NAMALWA (cell line): Measurements from ENCODE around the gene MYO3B.
"Not testable (repeated sequence)": the region's sequence is repeated elsewhere in the genome, so short reads cannot be mapped to it uniquely, and the experiment has no call there.

ENCODE experiments used
- DNase-seq: peaks from one replicate; pipeline ENCODE4 v3.0.0-alpha.2; 2015; ENCODE audit warnings: low spot score

The MYO3B gene

GRCh38 chr2:170432823-170433222 lies 254.9 kb downstream of the MYO3B start:
- no peak for DNase-seq

DNA sequence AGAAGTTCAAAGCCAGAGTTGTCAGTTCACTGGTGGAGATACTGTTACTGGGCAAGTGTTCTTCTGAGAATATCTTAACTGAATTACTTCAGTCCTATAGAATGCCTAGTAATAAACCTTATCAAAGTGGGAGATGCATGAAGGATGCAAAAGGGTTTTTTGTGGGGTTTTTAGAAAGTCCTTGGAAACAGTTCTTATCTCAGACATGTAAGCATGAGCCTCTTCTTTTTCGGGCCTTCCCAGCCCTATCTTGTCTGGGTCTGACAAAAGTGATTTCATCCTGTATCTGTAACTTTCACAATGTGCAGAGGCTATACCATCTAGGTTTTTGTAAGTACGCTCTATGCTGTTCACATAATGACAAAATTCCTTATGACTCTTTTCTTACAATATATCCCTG lies 255.5 kb downstream of the MYO3B start:
- DNase-seq = no peak

GRCh38 chr2:170434396-170434795 lies 256.4 kb downstream of the MYO3B start:
- not testable (repeated sequence) for DNase-seq

- no peak for DNase-seq
These were observed 257.1 kb downstream of the MYO3B start for GRCh38 chr2:170434900-170435621.

- DNase-seq = no peak
These were observed 258.4 kb downstream of the MYO3B start for GRCh38 chr2:170436077-170436943.

- DNase-seq = no peak
These were observed 268.1 kb downstream of the MYO3B start for GRCh38 chr2:170446078-170446477.

GRCh38 chr2:170449034-170449433 lies 271.1 kb downstream of the MYO3B start:
- no peak for DNase-seq

GRCh38 chr2:170454471-170455372 lies 276.8 kb downstream of the MYO3B start:
- DNase-seq = no peak

GRCh38 chr2:170455617-170456426 lies 277.9 kb downstream of the MYO3B start:
- DNase-seq = no peak

- no peak for DNase-seq
These were observed 279.0 kb downstream of the MYO3B start for GRCh38 chr2:170456914-170457313.

- no peak for DNase-seq
These were observed 279.8 kb downstream of the MYO3B start for GRCh38 chr2:170457742-170458141.

- DNase-seq = no peak
These were observed 283.9 kb downstream of the MYO3B start for GRCh38 chr2:170461889-170462288.

- no peak for DNase-seq
These were observed 284.7 kb downstream of the MYO3B start for GRCh38 chr2:170462433-170463205.

- no peak for DNase-seq
These were observed 285.2 kb downstream of the MYO3B start for GRCh38 chr2:170463206-170463537.

DNA sequence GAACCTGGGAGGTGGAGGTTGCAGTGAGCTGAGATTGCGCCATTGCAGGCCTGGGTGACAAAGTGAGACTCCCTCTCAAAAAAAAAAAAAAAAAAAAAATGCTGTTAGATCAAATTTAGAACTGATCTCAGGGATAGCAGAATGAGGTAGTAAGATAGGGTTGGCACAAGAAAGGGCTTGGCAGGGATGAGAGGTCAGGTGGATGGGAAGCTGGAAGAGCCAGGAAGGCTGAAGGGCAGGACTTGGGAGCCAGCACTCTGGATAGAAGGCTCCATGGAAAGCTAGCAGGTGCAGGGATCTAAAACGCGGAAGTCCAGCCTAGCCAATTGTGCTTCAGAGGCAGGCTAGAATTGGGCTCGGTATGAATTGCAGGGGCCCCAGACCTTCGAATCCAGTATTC lies 286.3 kb downstream of the MYO3B start:
- DNase-seq = no peak

DNA sequence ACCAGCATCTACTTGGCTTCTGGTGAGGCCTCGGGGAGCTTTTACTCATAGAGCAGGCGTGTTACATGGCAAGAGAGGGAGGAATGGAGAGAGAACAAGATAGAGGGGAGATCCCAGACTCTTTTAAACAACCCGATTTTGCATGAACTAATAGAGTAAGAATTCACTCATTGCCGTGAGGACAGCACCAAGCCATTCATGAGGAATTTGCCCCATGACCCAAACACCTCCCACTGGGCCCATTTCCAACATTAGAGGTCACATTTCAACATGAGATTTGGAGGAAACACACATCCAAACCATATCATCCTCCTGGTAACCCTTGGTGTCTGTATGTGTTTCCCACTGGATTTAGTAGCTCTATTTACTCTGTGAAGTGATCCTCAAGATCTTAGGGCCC lies 287.3 kb downstream of the MYO3B start:
- DNase-seq = no peak

GRCh38 chr2:170466632-170467031 lies 288.7 kb downstream of the MYO3B start:
- DNase-seq = no peak

DNA sequence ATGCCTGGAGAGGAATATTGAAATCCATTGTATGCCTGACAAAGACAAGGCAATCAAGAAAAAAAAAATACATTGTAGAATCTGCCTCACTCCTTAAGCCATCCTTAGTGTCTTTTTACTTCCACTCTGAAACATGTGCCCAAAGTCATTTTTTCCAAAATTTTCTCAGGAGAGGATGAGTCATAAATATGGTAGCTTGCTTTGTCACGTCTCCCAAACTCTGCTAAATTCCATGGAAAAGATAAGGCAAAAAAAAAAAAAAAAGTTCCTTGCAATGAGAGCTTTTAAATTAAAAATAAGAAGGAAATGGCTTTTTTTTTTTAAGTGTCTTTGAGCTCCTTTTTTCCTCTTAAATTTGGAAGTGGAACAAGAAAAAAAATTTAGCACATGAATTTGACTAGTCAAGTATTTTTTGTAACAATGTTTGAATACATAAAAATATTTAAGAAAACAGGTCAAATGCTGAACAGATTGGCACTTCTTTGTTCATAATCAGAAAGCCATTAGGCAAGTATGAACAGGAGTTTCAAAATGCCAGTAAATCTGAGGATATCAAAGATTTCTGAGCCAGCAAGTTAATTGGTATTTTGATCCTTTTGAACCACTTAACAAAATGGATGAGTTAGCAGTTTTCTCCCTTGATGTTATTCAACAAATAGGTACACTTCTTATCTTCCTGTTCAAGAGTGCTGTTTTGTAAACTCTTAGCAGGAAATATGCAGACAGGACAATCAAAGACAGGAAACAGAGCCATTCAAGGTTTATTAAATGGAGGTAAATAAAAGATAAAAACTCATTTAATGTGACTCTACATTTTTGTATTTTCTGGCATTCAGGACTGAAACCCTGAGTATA lies 289.8 kb downstream of the MYO3B start:
- no peak for DNase-seq

- no peak for DNase-seq
These were observed 290.6 kb downstream of the MYO3B start for GRCh38 chr2:170468557-170468956.

DNA sequence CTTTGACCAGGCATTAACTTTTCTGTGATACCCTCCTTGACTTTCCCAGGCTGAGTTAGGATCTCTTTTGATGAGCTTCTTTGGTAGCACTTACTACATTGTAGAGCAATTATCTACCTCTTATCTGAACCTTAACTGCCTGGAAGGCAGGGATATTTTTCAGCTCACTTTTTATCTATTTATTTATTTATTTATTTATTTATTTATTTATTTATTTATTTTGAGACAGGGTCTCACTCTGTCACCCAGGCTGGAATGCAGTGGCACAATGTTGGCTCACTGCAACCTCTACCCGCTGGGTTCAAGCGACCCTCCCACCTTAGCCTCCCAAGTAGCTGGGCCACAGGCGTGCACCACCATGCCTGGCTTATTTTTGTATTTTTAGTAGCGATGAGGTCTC lies 294.6 kb downstream of the MYO3B start:
- DNase-seq = not testable (repeated sequence)
